PC-3 (cell line): ENCODE results near the gene RBM47. TPM values are rescaled to one million over a fixed set of nuclear protein-coding genes. Genes with fewer than 3 reads are reported as not detected.
A peak's percentile ranks its signal among the peaks of the same experiment; 100 is the strongest.

ENCODE experiments used
- ATAC-seq: fragments of 200-7000 bp; cut with Tn5 transposase; 2 replicates; pipeline ENCODE4 v1.9.1; 2020; ENCODE audit warnings: mild to moderate bottlenecking, moderate library complexity
- BruUV-seq: library from RNA; stranded (reverse); fragments of 400-500 nt; replicated peaks from 2 replicates; lab custom pipeline; 2021; lab: Mats Ljungman, UMichigan
- CTCF ChIA-PET: fragments of 300-600 bp; sonication (Branson Sonifier 250); formaldehyde crosslinking; loops from one replicate; lab custom pipeline; 2022; ENCODE audit warnings: antibody characterized with exemption; lab: Charles Lee
- POLR2A ChIA-PET: fragments of 300-600 bp; sonication (Branson Sonifier 250); formaldehyde crosslinking; loops from one replicate; lab custom pipeline; 2022; ENCODE audit warnings: antibody characterized with exemption; ENCODE audit not compliant: unreplicated experiment; lab: Charles Lee
- DNase-seq: peaks from one replicate; pipeline ENCODE4 v3.0.0-alpha.2; 2015
- H2AFZ ChIP-seq: fragments of 300-600 bp; sonication (generic); 2 replicates; pipeline ENCODE4 v1.6.0; 2016; ENCODE audit warnings: antibody characterized with exemption, low read length
- H3F3A ChIP-seq: fragments of 300-600 bp; sonication (generic); one replicate; pipeline ENCODE4 v1.6.0; 2017; ENCODE audit warnings: antibody characterized with exemption, low read length, control low read depth, mild to moderate bottlenecking; ENCODE audit not compliant: unreplicated experiment
- H3K27ac ChIP-seq: fragments of 300-600 bp; sonication (generic); 2 replicates; pipeline ENCODE4 v1.5.1; 2016; ENCODE audit warnings: mild to moderate bottlenecking, low read length
- H3K27me3 ChIP-seq: fragments of 300-600 bp; sonication (generic); 2 replicates; pipeline ENCODE4 v1.6.1; 2016; ENCODE audit warnings: low read length, mixed read lengths
- H3K36me3 ChIP-seq: fragments of 300-600 bp; sonication (generic); 2 replicates; pipeline ENCODE4 v1.6.1; 2016; ENCODE audit warnings: low read depth, mixed run types, low read length, mixed read lengths
- H3K4me1 ChIP-seq: fragments of 300-600 bp; sonication (generic); 2 replicates; pipeline ENCODE4 v1.5.1; 2016; ENCODE audit warnings: low read length; ENCODE audit not compliant: insufficient read depth
- H3K4me2 ChIP-seq: fragments of 300-600 bp; sonication (generic); 2 replicates; pipeline ENCODE4 v1.6.0; 2016; ENCODE audit warnings: low read length
- H3K4me3 ChIP-seq: fragments of 300-600 bp; sonication (generic); 2 replicates; pipeline ENCODE4 v1.5.1; 2016; ENCODE audit warnings: mild to moderate bottlenecking, low read length, mixed read lengths
- H3K79me2 ChIP-seq: fragments of 300-600 bp; sonication (generic); 2 replicates; pipeline ENCODE4 v1.6.1; 2017; ENCODE audit warnings: low read length, mixed read lengths
- H3K9ac ChIP-seq: fragments of 300-600 bp; sonication (generic); 2 replicates; pipeline ENCODE4 v1.6.0; 2016; ENCODE audit warnings: mild to moderate bottlenecking, low read length
- H3K9me2 ChIP-seq: fragments of 300-600 bp; sonication (generic); replicated peaks from 2 replicates; pipeline ENCODE4 v1.6.1; 2016; ENCODE audit warnings: mixed run types, low read length, mixed read lengths
- H3K9me3 ChIP-seq: fragments of 300-600 bp; sonication (generic); 2 replicates; pipeline ENCODE4 v1.6.1; 2016; ENCODE audit warnings: low read length, mixed read lengths
- H4K20me1 ChIP-seq: fragments of 300-600 bp; sonication (generic); 2 replicates; pipeline ENCODE4 v1.6.1; 2016; ENCODE audit warnings: low read length, mixed read lengths
- EZH2 ChIP-seq: fragments of 300-600 bp; sonication (generic); IDR thresholded peaks from one replicate; pipeline ENCODE4 v1.6.1; 2017; ENCODE audit warnings: antibody characterized with exemption, mild to moderate bottlenecking, low read length; ENCODE audit not compliant: unreplicated experiment
- EZH2phosphoT487 ChIP-seq: fragments of 300-600 bp; sonication (generic); IDR thresholded peaks from 2 replicates; pipeline ENCODE4 v1.6.1; 2018; ENCODE audit warnings: mild to moderate bottlenecking, antibody characterized with exemption, low read length, borderline replicate concordance
- intact Hi-C: fragments of 100-400 bp; cut with micrococcal nuclease; formaldehyde crosslinking; loops from 2 replicates; pipeline ENCODE4 v1.9.0; 2023
- total RNA-seq: library from RNA; depleted of rRNA; stranded (reverse); fragments of >200 nt; gene quantifications from 2 replicates; pipeline ENCODE4 v1.2.3, GENCODE V29; 2014
- TF ChIP-seq, protein P1 (sequence below): fragments of 300-600 bp; sonication (generic); conservative IDR thresholded peaks from 2 replicates; pipeline ENCODE4 v1.5.1; 2017; ENCODE audit warnings: antibody characterized with exemption, low read depth, mild to moderate bottlenecking, low read length

Gene RBM47
- total RNA-seq, 1 experiment from 2014 or later, result 34.7 TPM

DNA sequence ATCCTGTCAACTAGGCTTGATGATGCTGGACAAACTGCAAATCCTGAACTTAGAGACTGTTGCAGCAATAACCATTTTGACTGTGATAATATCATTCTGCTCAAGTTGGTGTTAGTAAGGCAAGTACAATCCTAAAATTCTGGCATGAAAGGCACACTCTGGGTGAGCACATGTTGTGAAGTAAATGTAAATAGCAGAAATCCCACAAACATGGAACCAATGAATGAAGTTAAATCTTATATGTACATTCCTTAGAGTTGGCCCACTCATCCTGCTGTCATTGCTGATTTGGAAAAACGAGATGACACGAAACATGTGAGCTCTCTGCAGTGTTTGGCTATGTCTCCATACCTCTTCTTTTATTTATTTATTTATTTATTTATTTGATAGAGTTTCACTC is 21.0 kb downstream of the RBM47 start:
- Histone ChIP-seq H4K20me1 (no peaks in the 10 kb centered on the region), H3K27me3 (no peaks in the 10 kb centered on the region), H3K4me3 (no peak overlapping the region), H2AFZ (no peak overlapping the region), H3K4me2 (no peak overlapping the region), H3F3A (no peaks in the 10 kb centered on the region), H3K79me2 (no peaks in the 10 kb centered on the region), H3K9me2 (no peaks in the 10 kb centered on the region), H3K27ac (no peak overlapping the region), H3K9ac (no peak overlapping the region), H3K9me3 (no peaks in the 10 kb centered on the region), H3K36me3 (no peaks in the 10 kb centered on the region), H3K4me1 (peaks cover 5% of the 10 kb centered on the region)
- intact Hi-C loops, result no loop called here
- no TSS peak for BruUV-seq
- CTCF ChIA-PET, result no interaction called here
- ATAC-seq, result no peak
- no peak for DNase-seq
- TF ChIP-seq EZH2 (no peak), EZH2phosphoT487 (no peak)
- TF ChIP-seq, protein P1, sequence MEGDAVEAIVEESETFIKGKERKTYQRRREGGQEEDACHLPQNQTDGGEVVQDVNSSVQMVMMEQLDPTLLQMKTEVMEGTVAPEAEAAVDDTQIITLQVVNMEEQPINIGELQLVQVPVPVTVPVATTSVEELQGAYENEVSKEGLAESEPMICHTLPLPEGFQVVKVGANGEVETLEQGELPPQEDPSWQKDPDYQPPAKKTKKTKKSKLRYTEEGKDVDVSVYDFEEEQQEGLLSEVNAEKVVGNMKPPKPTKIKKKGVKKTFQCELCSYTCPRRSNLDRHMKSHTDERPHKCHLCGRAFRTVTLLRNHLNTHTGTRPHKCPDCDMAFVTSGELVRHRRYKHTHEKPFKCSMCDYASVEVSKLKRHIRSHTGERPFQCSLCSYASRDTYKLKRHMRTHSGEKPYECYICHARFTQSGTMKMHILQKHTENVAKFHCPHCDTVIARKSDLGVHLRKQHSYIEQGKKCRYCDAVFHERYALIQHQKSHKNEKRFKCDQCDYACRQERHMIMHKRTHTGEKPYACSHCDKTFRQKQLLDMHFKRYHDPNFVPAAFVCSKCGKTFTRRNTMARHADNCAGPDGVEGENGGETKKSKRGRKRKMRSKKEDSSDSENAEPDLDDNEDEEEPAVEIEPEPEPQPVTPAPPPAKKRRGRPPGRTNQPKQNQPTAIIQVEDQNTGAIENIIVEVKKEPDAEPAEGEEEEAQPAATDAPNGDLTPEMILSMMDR, result no peak
- POLR2A ChIA-PET, result no interaction called here

DNA sequence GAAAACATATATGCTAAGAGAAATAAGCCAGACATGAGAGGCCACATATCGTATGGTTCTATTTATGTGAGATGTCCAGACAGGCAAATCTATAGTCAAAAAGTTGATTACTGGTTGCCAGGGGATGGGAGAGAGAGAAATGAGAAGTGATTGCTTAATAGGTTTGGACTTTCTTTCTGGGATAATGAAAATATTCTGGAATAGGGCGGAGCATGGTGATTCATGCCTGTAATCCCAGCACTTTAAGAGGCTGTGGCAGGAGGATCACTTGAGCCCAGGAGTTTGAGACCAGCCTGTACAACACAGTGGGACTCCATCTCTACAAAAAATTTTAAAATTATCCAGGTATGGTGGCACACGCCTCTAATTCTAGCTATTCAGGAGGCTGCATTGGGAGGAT is 22.4 kb downstream of the RBM47 start:
- no TSS peak for BruUV-seq

DNA sequence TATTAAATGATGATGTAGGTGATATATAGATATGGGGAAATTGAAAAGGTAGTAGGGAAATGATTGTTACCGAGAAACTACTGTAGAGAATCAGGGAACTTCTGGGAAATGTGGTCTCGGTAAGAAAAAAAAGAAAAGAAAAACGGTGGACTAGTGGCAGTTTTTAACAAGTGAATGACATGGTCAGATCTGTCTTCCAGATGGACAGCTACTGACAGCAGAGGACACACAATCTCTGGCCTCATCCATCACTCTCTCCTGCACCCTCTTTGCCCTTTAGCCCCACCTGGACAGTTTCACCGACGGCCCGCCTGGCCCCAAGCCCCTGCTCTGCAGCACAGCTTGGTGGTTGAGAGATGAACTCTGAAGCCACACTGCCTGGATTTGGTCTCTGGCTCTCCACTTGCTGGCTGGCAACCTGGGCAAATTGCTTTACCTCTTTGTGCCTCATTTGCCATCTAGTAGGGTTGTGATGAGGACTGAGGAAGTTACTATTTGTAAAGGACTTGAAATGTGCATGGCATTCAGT is 23.4 kb downstream of the RBM47 start:
- H3K27me3 ChIP-seq, result no peaks in the 10 kb centered on the region
- no peak overlapping the region for H3K27ac ChIP-seq
- ChIA-PET POLR2A (no interaction called here), CTCF (no interaction called here)
- H3K4me3 ChIP-seq, result no peak overlapping the region
- H3K9me3 ChIP-seq, result no peaks in the 10 kb centered on the region
- H3K9ac ChIP-seq, result no peak overlapping the region
- DNase-seq (no peak), ATAC-seq (no peak)
- no peaks in the 10 kb centered on the region for H4K20me1 ChIP-seq
- no peaks in the 10 kb centered on the region for H3K9me2 ChIP-seq
- no TSS peak for BruUV-seq
- peaks cover 13% of the 10 kb centered on the region for H3K4me1 ChIP-seq
- no peak overlapping the region for H2AFZ ChIP-seq
- intact Hi-C loops, result no loop called here
- H3F3A ChIP-seq, result no peaks in the 10 kb centered on the region
- TF ChIP-seq, protein P1, result no peak
- no peak for TF ChIP-seq EZH2
- no peak for TF ChIP-seq EZH2phosphoT487
- no peak overlapping the region for H3K4me2 ChIP-seq
- H3K36me3 ChIP-seq, result no peaks in the 10 kb centered on the region
- no peaks in the 10 kb centered on the region for H3K79me2 ChIP-seq

More for the DNA sequence above, 22.4 kb downstream of the RBM47 start:
- Histone ChIP-seq H3K9me3 (no peaks in the 10 kb centered on the region), H2AFZ (no peak overlapping the region), H3K9me2 (no peaks in the 10 kb centered on the region), H3K27ac (no peak overlapping the region), H3K4me2 (no peak overlapping the region), H3K4me1 (peaks cover 13% of the 10 kb centered on the region), H3K27me3 (no peaks in the 10 kb centered on the region), H4K20me1 (no peaks in the 10 kb centered on the region), H3K4me3 (no peak overlapping the region), H3K79me2 (no peaks in the 10 kb centered on the region), H3K9ac (no peak overlapping the region), H3F3A (no peaks in the 10 kb centered on the region), H3K36me3 (no peaks in the 10 kb centered on the region)
- ATAC-seq (peak; percentile 31; the same call in 1 of the 2 replicates), DNase-seq (no peak)
- intact Hi-C loops, result no loop called here
- TF ChIP-seq, protein P1, result no peak
- TF ChIP-seq EZH2 (no peak), EZH2phosphoT487 (no peak)
- ChIA-PET POLR2A (no interaction called here), CTCF (no interaction called here)
